Rectal smooth muscle tissue (tissue), 1 donor: Measurements from ENCODE around the gene COBL.

Experiments
- H3K27ac ChIP-seq: one replicate; pipeline ENCODE4 v1.7.0; 2013; ENCODE audit warnings: low read depth, low read length, inconsistent platforms
- H3K27me3 ChIP-seq: one replicate; pipeline ENCODE4 v1.7.0; 2013; ENCODE audit warnings: low read length; ENCODE audit not compliant: control insufficient read depth, insufficient read depth
- H3K36me3 ChIP-seq: one replicate; pipeline ENCODE4 v1.7.0; 2013; ENCODE audit warnings: low read length; ENCODE audit not compliant: control insufficient read depth, insufficient read depth
- H3K4me1 ChIP-seq: one replicate; pipeline ENCODE4 v1.7.0; 2013; ENCODE audit warnings: low read length; ENCODE audit not compliant: control insufficient read depth, insufficient read depth
- H3K4me3 ChIP-seq: one replicate; pipeline ENCODE4 v1.7.0; 2013; ENCODE audit warnings: low read length
- H3K9ac ChIP-seq: one replicate; pipeline ENCODE4 v1.7.0; 2013; ENCODE audit warnings: low read length

COBL gene

DNA sequence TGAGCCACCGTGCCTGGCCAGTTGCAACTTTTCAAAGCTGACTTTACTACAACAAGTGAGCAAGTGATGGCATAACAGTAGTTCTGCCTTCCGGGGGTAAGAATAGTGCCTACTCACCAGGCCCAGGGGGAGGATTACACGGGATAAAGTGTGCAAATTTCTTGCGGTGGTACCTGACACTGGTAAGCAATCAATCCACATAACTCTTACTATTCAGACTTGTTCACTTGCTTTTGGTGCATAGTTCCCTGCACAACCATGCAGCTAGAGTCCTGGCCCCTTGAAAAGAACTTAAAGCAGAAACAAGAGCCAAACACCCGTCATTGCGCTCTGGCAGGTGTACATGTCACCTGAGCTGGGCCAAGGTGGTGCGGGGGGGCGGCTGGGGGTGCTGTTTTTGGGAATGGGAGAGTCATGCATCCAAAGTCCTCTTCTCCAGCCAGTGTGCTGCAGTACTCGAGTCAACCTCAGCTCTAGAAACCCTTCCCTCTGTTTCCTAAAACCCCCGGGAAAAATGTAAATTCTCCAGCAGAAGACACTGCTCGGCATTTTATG, 5.4 kb upstream of the COBL start:
- Histone ChIP-seq H3K4me1 (no peaks in the 10 kb centered on the region), H3K36me3 (no peaks in the 10 kb centered on the region)

DNA sequence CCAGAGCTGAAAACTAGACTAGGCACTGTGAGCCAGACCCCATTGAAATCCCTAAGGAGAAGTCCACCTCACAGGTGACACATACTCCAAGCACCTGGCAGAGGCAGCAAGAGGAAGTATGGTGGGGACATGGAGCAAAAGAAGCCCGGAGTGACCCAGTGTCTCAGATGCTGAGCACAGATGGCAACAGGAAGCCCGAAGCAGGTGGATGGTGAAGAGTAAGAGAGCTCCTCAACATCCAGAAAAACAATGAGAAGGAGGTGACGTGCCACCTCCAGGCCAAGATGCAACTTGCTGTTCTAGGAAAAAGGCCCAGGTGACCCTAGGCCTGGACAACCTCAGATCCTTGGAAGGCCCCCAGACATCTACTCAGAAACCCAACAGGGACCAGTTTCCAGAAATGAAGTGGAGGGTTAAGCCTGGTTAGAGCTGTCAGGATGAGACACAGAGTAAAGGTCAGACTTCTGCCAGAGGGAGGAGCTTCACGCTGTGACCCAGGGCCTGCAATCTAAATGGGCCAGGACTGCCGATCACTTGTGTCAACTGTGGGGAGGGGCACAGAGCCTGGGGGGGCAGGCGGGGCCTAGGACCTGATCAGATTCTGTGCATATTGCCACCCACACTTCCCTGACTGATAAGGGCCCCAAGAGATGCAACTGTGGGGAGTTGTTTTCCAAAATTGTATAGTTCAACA, 2.4 kb upstream of the COBL start:
- Histone ChIP-seq H3K27ac (no peak overlapping the region), H3K4me3 (no peak overlapping the region), H3K36me3 (no peaks in the 10 kb centered on the region), H3K9ac (no peak overlapping the region), H3K4me1 (no peaks in the 10 kb centered on the region), H3K27me3 (no peaks in the 10 kb centered on the region)

More for the DNA sequence above, 5.4 kb upstream of the COBL start:
- Histone ChIP-seq H3K4me3 (no peak overlapping the region), H3K27me3 (no peaks in the 10 kb centered on the region), H3K9ac (no peak overlapping the region), H3K27ac (no peak overlapping the region)

DNA sequence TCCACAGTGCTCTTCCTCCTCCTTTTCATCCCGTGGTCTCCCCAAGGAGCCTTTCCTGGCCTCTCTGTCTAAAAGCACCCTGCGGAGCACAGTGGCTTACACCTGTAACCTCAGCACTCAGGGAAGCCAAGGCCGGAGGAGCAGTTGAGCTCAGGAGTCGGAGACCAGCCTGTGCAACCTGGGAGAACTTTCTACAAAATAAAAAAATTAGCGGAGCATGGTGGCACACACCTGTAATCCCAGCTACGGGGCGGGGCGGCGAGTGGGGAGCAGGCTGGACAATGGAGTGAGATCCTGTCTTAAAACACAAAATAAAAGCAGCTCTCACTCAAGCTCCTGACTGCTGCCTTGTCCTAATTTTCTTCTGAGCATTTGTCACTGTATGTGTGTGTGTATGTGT, 1.4 kb upstream of the COBL start:
- Histone ChIP-seq H3K36me3 (no peaks in the 10 kb centered on the region), H3K27me3 (no peaks in the 10 kb centered on the region), H3K9ac (no peak overlapping the region), H3K27ac (no peak overlapping the region), H3K4me3 (no peak overlapping the region), H3K4me1 (no peaks in the 10 kb centered on the region)

DNA sequence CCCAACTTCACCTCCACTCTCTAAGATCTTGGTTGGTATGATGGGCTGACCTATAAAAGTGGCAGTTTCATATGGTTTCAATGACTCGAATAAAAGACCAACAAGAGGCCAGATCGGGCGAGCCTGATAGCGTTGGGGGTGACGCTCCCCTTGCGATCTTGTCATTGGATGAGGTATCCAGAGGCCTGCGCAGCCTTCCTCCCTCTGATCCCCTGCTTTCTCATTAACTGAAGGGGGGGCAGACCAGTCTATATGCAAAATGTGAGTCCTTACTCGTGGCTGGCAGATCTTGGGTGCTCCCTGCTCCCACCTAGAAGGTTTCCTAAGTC, 937 bp upstream of the COBL start:
- H3K27me3 ChIP-seq, result no peaks in the 10 kb centered on the region
- no peaks in the 10 kb centered on the region for H3K4me1 ChIP-seq
- H3K36me3 ChIP-seq, result no peaks in the 10 kb centered on the region
- no peak overlapping the region for H3K27ac ChIP-seq
- peak overlapping the region; percentile 47 for H3K4me3 ChIP-seq
- H3K9ac ChIP-seq, result no peak overlapping the region

DNA sequence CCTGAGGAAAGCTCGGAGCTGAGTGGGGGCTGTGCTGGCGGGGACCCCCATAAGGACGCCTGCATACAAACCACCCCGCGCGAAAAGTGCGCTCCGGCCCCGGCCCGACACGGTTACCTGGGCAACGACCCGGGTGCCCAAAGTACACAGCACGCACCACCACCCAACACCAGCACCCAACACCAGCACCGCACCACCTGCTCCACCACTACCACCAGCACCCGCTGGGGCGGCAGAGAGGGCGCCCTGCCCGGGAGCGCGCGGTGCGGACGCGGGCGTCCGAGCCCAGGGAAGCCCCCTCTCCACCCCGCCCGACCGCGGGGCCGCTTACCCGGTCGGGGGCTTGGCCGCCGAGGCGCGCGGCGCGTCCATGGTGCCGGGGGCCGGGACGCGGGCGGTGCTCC, 345 bp downstream of the COBL start:
- H3K27ac ChIP-seq, result peak overlapping the region; percentile 67
- H3K36me3 ChIP-seq, result no peaks in the 10 kb centered on the region
- no peaks in the 10 kb centered on the region for H3K4me1 ChIP-seq
- H3K27me3 ChIP-seq, result no peaks in the 10 kb centered on the region
- peak overlapping the region; percentile 66 for H3K4me3 ChIP-seq
- H3K9ac ChIP-seq, result peak overlapping the region; percentile 25

DNA sequence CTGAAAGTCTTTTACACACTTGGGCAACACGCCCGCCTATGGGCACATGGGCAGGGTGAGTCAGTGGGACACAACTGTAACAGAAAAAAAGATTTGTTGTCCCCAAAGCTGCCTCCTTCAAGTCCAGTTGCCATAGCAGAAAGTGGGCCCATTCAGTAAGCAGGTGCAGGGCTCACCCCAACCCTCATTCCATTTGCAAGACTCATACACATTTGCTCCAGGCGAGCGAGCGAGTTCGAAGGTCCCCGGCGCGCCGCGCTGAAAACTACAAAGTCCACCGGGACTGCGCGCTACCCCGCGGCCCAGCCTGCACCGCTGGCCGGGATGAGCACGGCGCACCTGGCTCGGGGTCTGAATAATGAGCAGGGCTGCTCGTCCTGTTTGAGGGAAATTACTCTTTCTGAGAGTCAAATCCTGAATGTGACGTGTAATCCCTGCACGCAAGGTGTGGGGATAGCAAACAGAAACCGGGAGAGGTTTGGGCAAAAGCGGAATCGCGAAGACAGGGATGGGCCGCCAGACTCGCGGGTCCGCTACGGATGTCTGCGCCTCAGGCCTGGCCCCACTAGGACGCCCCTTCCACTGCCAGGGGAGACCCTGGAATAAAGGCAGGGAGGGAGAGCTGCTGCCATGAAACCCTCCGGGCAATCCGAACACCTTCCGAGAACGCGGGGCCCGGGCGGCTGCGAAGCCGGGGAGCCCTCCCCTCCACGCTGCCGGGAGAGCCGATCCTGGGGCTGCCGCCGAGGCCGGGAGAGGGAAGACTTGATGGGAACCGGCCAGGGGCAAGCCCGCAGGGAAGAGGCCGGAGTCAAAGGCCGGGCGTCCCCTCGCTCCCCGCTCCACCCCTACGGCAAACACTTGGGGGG, 982 bp downstream of the COBL start:
- Histone ChIP-seq H3K27ac (peak overlapping the region; percentile 67), H3K36me3 (no peaks in the 10 kb centered on the region), H3K9ac (peak overlapping the region; percentile 27), H3K4me3 (peak overlapping the region; percentile 66), H3K27me3 (no peaks in the 10 kb centered on the region), H3K4me1 (no peaks in the 10 kb centered on the region)

DNA sequence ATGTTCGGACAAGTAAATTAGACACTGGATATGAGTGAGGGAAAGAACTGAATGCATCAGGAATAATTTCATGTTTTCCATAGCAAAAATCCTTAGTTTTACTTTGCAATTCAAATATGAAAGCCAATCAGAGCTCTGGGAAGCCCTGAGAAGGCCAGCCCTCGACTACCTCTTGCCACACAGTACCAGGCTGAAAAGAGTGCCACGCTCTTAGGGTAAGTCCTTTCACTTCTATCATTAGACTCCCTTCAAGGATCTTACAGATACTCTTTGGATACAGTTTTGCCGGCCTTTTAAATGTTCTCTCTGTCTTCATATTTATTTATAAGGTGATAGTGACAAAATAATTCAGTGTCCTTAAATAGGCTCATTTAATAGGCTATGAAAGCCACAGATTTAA, 1.9 kb downstream of the COBL start:
- H3K4me3 ChIP-seq, result no peak overlapping the region
- H3K36me3 ChIP-seq, result no peaks in the 10 kb centered on the region
- H3K4me1 ChIP-seq, result no peaks in the 10 kb centered on the region
- no peak overlapping the region for H3K27ac ChIP-seq
- H3K9ac ChIP-seq, result no peak overlapping the region
- H3K27me3 ChIP-seq, result no peaks in the 10 kb centered on the region

DNA sequence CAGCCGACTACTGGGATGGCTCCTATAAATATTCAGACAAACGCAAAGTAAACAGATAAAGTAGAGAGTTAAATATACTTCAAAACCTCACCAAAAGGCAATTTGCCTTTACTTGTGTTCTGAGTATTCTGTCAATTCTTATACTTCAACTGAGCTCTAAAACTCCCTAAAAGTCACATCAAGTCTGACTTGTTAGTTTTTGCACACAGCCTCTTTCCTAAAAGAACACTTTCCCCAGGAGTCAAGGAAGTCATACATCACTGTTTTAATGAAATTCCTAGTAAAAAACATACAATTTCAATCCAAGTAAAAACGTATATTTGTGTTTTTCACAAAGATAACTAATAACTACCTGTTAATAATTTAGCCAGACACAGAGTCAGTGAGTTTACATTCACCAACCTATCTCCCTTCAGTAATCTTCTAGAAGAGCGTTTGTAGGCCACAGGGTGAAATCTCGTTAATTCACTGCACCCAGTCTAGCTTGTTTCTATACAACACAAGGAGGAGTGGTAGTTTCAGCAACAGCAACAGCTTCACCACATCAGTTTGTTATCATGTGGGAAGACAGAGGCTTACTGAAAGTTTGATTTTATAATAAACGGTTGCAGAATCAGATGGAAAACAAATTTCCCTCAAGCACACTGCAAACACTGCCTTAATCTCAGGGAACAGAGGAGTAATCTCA, 2.7 kb downstream of the COBL start:
- Histone ChIP-seq H3K9ac (no peak overlapping the region), H3K27ac (no peak overlapping the region), H3K4me1 (no peaks in the 10 kb centered on the region), H3K27me3 (no peaks in the 10 kb centered on the region), H3K4me3 (no peak overlapping the region), H3K36me3 (no peaks in the 10 kb centered on the region)

DNA sequence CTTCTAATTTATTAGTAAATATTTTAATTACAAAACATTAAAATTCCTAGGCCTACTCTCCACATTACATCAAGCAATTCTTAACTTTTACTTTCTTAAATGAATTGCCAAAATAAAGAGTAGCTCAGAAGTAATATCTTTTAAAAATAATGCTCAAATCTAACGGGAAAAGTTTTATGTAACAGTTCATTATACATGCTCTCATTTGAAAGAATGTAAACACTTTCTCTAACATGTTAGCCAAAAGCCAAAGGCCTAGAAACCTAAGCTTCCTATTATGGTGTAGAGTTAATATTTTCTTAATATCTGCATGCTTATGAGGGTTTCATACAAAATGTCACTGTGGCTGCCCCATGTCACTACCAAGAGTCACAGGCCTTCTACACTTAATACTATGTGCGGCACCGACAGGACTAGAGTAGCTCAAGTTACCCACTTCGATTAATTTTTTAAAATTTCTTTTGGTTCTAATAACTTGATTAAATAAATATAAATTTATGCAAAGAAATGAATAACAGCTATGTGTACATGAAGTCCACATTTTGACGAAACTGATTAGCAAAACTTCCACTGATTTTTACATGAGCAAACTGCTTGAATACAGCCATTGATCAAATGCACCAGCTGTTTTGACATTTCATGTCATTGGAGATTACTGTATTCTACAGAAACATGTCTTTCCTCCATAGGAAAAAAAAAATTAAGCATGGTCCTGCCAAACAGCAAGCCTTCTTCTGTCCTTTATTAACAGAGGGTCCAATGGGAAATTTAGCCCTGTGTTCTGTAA, 3.5 kb downstream of the COBL start:
- no peaks in the 10 kb centered on the region for H3K4me1 ChIP-seq
- H3K4me3 ChIP-seq, result no peak overlapping the region

DNA sequence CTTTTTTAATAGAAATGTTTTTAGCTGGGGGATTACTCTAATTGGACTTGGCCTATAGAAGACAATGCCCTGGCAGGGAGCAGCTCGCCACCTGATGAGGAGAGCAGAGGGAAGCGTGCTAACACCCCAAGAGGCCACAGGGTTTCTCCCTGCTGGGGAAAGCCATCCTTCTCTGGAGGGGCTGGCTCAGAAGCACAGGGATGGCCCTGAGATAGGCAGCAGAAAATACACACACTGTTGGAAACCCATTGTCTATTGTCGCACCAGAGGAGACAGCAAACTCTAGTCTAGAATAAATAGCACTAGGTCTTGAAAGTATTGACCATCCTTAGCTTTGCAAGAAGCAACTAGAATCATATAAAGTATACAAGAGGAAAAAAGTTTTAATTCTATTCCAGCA, 5.4 kb downstream of the COBL start:
- Histone ChIP-seq H3K27ac (no peak overlapping the region), H3K4me3 (no peak overlapping the region), H3K9ac (no peak overlapping the region), H3K4me1 (no peaks in the 10 kb centered on the region), H3K36me3 (no peaks in the 10 kb centered on the region), H3K27me3 (no peaks in the 10 kb centered on the region)

More for the DNA sequence above, 3.5 kb downstream of the COBL start:
- no peak overlapping the region for H3K27ac ChIP-seq
- no peak overlapping the region for H3K9ac ChIP-seq
- H3K27me3 ChIP-seq, result no peaks in the 10 kb centered on the region
- H3K36me3 ChIP-seq, result no peaks in the 10 kb centered on the region

DNA sequence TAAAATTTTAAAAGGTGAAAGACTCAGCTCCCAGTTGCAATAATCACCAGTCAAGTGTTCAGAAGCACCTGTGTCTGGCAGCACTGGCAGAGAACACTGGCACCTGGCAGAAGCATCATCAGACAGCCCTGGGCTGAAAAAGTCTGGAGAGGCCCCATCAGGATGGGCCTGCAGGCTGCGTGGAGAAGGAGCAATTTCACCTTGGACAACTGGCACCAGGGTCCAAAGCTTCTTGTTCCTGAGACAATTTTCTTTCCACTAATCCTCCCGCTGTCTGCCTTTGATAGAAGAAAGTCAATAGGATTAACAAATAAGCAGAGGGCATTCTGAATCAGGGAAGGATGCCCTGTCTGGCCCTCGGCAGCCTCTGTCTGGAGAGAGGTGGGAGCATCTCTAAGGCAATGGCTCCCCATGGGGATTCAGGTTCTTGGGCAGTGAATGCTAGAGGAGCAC, 6.5 kb downstream of the COBL start:
- no peaks in the 10 kb centered on the region for H3K36me3 ChIP-seq
- H3K27me3 ChIP-seq, result no peaks in the 10 kb centered on the region
- H3K4me3 ChIP-seq, result no peak overlapping the region
- H3K4me1 ChIP-seq, result no peaks in the 10 kb centered on the region
- no peak overlapping the region for H3K27ac ChIP-seq
- H3K9ac ChIP-seq, result no peak overlapping the region
